CD8-positive, alpha-beta memory T cell (primary cell): ENCODE data around the gene SDHB. TPM values are rescaled to one million over a fixed set of nuclear protein-coding genes. Genes with fewer than 3 reads are reported as not detected.
A peak's percentile ranks its signal among the peaks of the same experiment; 100 is the strongest.

Experiments used
- CTCF ChIA-PET: fragments of 350-600 bp; sonication (Branson Sonifier 250); formaldehyde crosslinking; loops from one replicate; lab custom pipeline; 2021; ENCODE audit warnings: antibody characterized with exemption; lab: Charles Lee
- POLR2A ChIA-PET: fragments of 350-600 bp; sonication (Branson Sonifier 250); formaldehyde crosslinking; loops from one replicate; lab custom pipeline; 2021; ENCODE audit warnings: antibody characterized with exemption; lab: Charles Lee
- DNase-seq, 5 donors: peaks; one replicate each; pipeline versions ENCODE4 v3.0.0 to v3.0.0-alpha.2; 2020 to 2022; ENCODE audit warnings: mixed read lengths in 1 of 5
- H3K27ac ChIP-seq: one replicate; pipeline ENCODE4 v1.7.0; 2013; ENCODE audit warnings: low read depth, mild to moderate bottlenecking, low read length, moderate library complexity
- H3K27me3 ChIP-seq: 2 replicates; pipeline ENCODE4 v1.7.0; 2013; ENCODE audit warnings: low read length, mild to moderate bottlenecking; ENCODE audit not compliant: insufficient read depth, poor library complexity, severe bottlenecking
- H3K36me3 ChIP-seq: 2 replicates; pipeline ENCODE4 v1.7.0; 2013; ENCODE audit warnings: mild to moderate bottlenecking, low read length, moderate library complexity; ENCODE audit not compliant: insufficient read depth
- H3K4me1 ChIP-seq: 2 replicates; pipeline ENCODE4 v1.7.0; 2013; ENCODE audit warnings: mild to moderate bottlenecking, low read length, moderate library complexity; ENCODE audit not compliant: insufficient read depth
- H3K4me3 ChIP-seq: 2 replicates; pipeline ENCODE4 v1.7.0; 2013; ENCODE audit warnings: mild to moderate bottlenecking, low read length
- H3K9me3 ChIP-seq: 2 replicates; pipeline ENCODE4 v1.7.0; 2013; ENCODE audit warnings: mild to moderate bottlenecking, low read length
- H3K27ac Mint-ChIP-seq, 8 donors: one replicate each; pipeline ENCODE4 v1.8.0; 2020 to 2021; ENCODE audit warnings: mixed read lengths in 8 of 8, mild to moderate bottlenecking in 6 of 8, inconsistent platforms in 3 of 8, moderate library complexity in 3 of 8
- H3K27me3 Mint-ChIP-seq, 2 donors: one replicate each; pipeline ENCODE4 v1.8.0; 2020 to 2021; ENCODE audit warnings: mixed read lengths in 2 of 2, mild to moderate bottlenecking in 1 of 2, moderate library complexity in 1 of 2
- H3K36me3 Mint-ChIP-seq, 3 donors: one replicate each; pipeline ENCODE4 v1.8.0; 2020 to 2021; ENCODE audit warnings: mixed read lengths in 3 of 3, inconsistent platforms in 1 of 3, mild to moderate bottlenecking in 1 of 3
- H3K4me1 Mint-ChIP-seq, 3 donors: one replicate each; pipeline ENCODE4 v1.8.0; 2020 to 2021; ENCODE audit warnings: mixed read lengths in 3 of 3, inconsistent platforms in 1 of 3, mild to moderate bottlenecking in 1 of 3
- H3K4me3 Mint-ChIP-seq, 7 donors: one replicate each; pipeline ENCODE4 v1.8.0; 2020 to 2021; ENCODE audit warnings: mixed read lengths in 7 of 7, mild to moderate bottlenecking in 6 of 7, moderate library complexity in 4 of 7, inconsistent platforms in 2 of 7
- H3K9me3 Mint-ChIP-seq, 5 donors: one replicate each; pipeline ENCODE4 v1.8.0; 2020 to 2022; ENCODE audit warnings: mixed read lengths in 5 of 5, mild to moderate bottlenecking in 3 of 5, moderate library complexity in 2 of 5, inconsistent platforms in 1 of 5
- polyA plus RNA-seq: library from polyadenylated mRNA; unstranded; fragments of 300-500 nt; fragmentation: Illumina TruSeq; gene quantifications from one replicate; pipeline ENCODE4 v1.2.3, GENCODE V29; 2021
- total RNA-seq, 2 experiments: library from RNA; stranded (reverse); gene quantifications; one replicate each; pipeline ENCODE4 v1.2.3, GENCODE V29; 2021

Gene SDHB
- total and polyA plus RNA-seq, 3 experiments from 2014 or later = 147 to 156 (median 150) TPM

DNA sequence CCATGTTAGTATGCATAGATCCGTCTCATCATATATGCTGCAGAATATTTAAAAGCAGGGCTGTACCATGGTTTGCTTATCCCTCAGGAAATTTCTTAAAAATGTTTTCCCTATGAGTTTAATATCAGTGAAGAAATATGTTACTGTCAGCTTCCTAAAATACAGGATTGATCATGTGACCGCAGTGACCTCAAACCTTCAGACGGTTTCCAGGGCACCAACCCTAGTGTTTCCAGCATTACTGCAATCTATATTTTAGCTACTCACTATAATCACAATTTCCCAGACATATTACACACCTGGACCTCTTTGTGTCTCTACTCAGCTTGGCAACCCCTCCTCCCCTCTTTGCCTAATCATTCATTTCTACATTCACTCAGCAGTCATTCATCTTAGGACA, 7.7 kb upstream of the SDHB start:
- no peak for DNase-seq
- Histone ChIP-seq H3K27me3 (no peaks in the 10 kb centered on the region), H3K27ac (no peak overlapping the region), H3K36me3 (no peaks in the 10 kb centered on the region), H3K9me3 (no peaks in the 10 kb centered on the region), H3K4me1 (no peaks in the 10 kb centered on the region), H3K4me3 (no peak overlapping the region)
- ChIA-PET CTCF (no interaction called here), POLR2A (no interaction called here)
- peaks cover 0 to 5% (median 2%) of the 10 kb centered on the region in 5 donors for H3K9me3 Mint-ChIP-seq
- H3K4me1 Mint-ChIP-seq = no peaks in the 10 kb centered on the region
- H3K27ac Mint-ChIP-seq = no peak overlapping the region
- no peaks in the 10 kb centered on the region for H3K36me3 Mint-ChIP-seq
- no peak overlapping the region for H3K4me3 Mint-ChIP-seq
- peaks cover 3 to 33% of the 10 kb centered on the region in 2 donors for H3K27me3 Mint-ChIP-seq

DNA sequence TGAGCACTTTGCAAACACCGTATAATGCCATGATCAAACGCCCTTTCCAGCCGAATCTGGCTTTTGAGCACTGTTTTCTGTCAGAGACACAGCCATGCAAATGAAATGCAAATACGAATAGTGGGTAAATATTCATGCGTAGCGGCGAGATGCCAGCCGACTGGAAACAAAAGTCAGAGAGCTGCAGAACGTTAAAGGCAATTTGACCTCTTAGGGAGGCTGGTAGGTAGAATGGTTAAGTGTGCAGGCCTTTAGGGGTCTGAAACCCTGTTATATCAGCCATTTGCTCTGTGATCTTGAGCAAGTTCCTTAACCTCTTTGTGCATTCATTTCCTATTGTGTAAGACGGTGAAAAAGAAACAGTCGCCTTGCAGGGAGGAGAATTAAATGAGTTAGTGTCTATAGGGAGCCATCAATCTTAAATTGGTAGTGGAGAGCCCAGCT, 6.5 kb upstream of the SDHB start:
- Histone ChIP-seq H3K27me3 (no peaks in the 10 kb centered on the region), H3K9me3 (no peaks in the 10 kb centered on the region), H3K27ac (no peak overlapping the region), H3K36me3 (no peaks in the 10 kb centered on the region), H3K4me3 (no peak overlapping the region), H3K4me1 (no peaks in the 10 kb centered on the region)
- H3K27ac Mint-ChIP-seq = no peak overlapping the region
- H3K9me3 Mint-ChIP-seq = peaks cover 0 to 5% (median 2%) of the 10 kb centered on the region in 5 donors
- ChIA-PET POLR2A (no interaction called here), CTCF (interaction anchor here (1.5 kb wide), 1 partner anchor 177 kb away, joined by 3 read pairs; no protein-coding TSS in a partner anchor)
- H3K4me3 Mint-ChIP-seq = no peak overlapping the region
- H3K4me1 Mint-ChIP-seq = peaks cover 0 to 4% (median 0%) of the 10 kb centered on the region in 3 donors
- no peak for DNase-seq
- no peaks in the 10 kb centered on the region for H3K36me3 Mint-ChIP-seq
- peaks cover 3 to 33% of the 10 kb centered on the region in 2 donors for H3K27me3 Mint-ChIP-seq

DNA sequence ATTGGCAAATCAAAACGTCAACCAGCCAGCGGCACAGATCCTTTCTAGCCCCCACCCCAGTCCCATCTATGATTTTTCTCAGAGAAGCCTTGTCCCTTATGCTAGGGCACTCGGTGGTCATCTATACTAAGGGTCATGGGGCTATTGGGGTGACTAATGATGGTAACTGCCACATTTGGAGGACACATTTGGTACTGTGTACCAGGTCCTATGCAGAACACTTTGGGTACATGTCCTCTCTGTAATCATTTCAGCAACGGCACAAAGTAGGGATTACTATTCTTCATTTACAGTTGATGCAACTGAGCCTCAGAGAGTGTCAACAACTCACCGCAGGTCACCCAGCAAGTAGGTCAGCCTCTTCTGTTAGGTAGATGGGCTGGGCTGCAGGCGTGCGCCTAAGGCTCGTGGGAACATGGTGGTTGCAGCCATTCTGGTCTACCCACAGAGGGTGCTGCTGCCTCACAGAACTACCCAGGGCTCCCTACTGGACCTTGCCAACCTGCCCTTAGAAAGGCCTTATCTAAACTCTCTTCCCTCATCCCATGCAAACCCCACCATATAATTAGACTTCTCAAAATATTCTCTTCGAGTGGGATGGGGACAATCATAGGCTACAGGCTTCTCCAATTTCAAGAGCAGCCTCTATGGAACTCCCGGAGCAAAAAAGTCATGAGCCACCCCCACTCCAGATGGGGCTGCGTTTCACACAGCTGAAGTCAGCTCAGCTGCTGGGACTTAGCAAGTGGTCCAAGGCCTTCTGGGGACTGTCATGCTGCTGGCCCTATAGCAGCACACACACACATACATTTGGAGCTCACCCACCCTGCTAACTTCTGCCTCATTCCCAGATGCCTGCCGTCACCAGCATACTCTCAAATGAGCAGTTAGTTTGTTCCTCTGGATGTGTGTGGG, 5.8 kb upstream of the SDHB start:
- peaks cover 3 to 33% of the 10 kb centered on the region in 2 donors for H3K27me3 Mint-ChIP-seq
- Histone ChIP-seq H3K4me3 (no peak overlapping the region), H3K27ac (no peak overlapping the region), H3K9me3 (no peaks in the 10 kb centered on the region), H3K27me3 (no peaks in the 10 kb centered on the region), H3K4me1 (no peaks in the 10 kb centered on the region), H3K36me3 (no peaks in the 10 kb centered on the region)
- H3K36me3 Mint-ChIP-seq = no peaks in the 10 kb centered on the region
- no peak overlapping the region for H3K4me3 Mint-ChIP-seq
- H3K4me1 Mint-ChIP-seq = peaks cover 0 to 6% (median 0%) of the 10 kb centered on the region in 3 donors
- peaks cover 0 to 5% (median 0%) of the 10 kb centered on the region in 5 donors for H3K9me3 Mint-ChIP-seq
- DNase-seq = peak in 3 of 5 donors; percentile 21 to 51 (median 24)
- no peak overlapping the region for H3K27ac Mint-ChIP-seq
- ChIA-PET POLR2A (no interaction called here), CTCF (interaction anchor here (1.5 kb wide), 1 partner anchor 177 kb away, joined by 3 read pairs; no protein-coding TSS in a partner anchor)

DNA sequence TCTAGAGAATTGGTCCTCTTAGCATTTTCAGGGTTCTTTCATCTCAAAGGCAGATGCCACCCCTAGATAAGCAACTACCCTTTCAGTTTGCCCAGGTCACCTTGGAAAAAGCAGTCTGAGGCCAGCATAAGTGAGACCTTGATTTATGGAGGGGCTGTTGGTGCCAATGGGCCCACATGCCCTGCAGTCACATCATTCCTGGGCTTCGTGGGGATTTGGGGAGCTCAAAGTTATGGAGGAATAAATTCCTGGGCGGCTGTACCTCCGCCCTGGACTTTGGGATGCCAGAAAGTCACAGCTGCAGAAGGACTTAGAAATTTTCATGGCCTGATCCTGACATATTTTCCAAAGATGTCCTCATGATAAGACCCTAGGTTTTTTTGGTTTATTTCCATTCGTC, 2.7 kb upstream of the SDHB start:
- CTCF ChIA-PET = no interaction called here
- peaks cover 17 to 32% (median 24%) of the 10 kb centered on the region in 3 donors for H3K4me1 Mint-ChIP-seq

DNA sequence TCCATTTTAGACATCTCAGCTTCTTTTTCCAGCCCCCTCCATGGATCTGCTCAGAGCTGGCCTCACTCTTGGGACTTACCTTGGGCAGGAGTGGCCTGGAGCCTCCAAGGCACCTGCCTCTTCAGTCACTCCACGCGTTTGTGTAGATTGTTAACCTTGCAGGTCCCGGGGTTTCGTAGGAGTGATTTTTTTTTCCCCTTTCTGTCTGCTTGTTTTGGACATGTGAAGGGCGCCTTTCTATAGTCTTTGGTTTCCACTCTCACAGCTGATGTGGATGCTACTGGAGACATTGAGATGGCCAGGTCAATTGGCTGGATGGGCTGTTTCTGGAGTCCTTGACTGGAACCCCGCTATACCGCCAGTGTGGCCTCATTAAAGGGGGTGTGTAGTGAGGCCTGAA, 2.0 kb upstream of the SDHB start:
- Histone ChIP-seq H3K4me1 (peaks cover 14% of the 10 kb centered on the region), H3K9me3 (no peaks in the 10 kb centered on the region), H3K36me3 (no peaks in the 10 kb centered on the region), H3K27ac (no peak overlapping the region), H3K4me3 (no peak overlapping the region), H3K27me3 (no peaks in the 10 kb centered on the region)
- H3K4me1 Mint-ChIP-seq = peaks cover 25 to 40% (median 32%) of the 10 kb centered on the region in 3 donors
- ChIA-PET CTCF (no interaction called here), POLR2A (no interaction called here)
- H3K4me3 Mint-ChIP-seq = peak overlapping the region in 5 of 7 donors; percentile 41 to 70 (median 50)
- no peak for DNase-seq
- H3K9me3 Mint-ChIP-seq = no peaks in the 10 kb centered on the region
- H3K36me3 Mint-ChIP-seq = peaks cover 0 to 17% (median 0%) of the 10 kb centered on the region in 3 donors
- H3K27ac Mint-ChIP-seq = peak overlapping the region in 1 of 8 donors; percentile 78
- peaks cover 6 to 18% of the 10 kb centered on the region in 2 donors for H3K27me3 Mint-ChIP-seq

More for the DNA sequence above, 2.7 kb upstream of the SDHB start:
- peaks cover 6 to 21% of the 10 kb centered on the region in 2 donors for H3K27me3 Mint-ChIP-seq
- H3K27ac Mint-ChIP-seq = peak overlapping the region in 1 of 8 donors; percentile 51
- H3K4me3 Mint-ChIP-seq = peak overlapping the region in 2 of 7 donors; percentile 19 to 41
- Histone ChIP-seq H3K4me1 (peaks cover 14% of the 10 kb centered on the region), H3K27me3 (no peaks in the 10 kb centered on the region), H3K27ac (no peak overlapping the region), H3K9me3 (no peaks in the 10 kb centered on the region), H3K36me3 (no peaks in the 10 kb centered on the region), H3K4me3 (no peak overlapping the region)
- H3K36me3 Mint-ChIP-seq = peaks cover 0 to 10% (median 0%) of the 10 kb centered on the region in 3 donors
- POLR2A ChIA-PET = no interaction called here
- DNase-seq = no peak
- no peaks in the 10 kb centered on the region for H3K9me3 Mint-ChIP-seq

DNA sequence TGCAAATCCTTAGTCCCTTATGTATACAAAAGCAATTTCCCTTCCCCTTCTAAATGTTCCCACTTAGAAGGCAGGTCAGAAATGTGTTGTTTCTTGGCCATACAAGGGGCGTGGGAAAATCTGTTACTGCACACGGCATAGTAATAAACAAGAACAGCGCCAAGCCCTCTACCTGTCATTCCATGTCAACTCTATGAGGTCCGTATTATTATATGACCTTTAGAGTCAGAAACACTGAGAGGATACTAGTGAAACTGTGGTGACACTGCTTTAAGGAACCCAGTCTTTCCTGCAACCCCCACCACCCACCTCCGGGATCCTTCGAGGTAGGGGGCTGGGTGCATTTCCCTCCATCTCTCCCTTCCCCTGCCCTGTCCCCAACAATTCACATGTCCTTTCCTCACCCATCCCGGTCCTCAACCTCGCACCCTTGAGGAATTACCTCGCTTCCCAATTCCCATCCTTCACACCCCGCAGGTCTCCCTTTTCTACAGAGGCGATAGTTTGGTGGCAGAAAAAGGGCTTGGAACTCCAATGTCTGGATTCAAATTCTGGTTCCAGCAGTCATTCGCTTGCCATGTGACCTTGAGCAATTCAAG, 647 bp downstream of the SDHB start:
- Histone ChIP-seq H3K4me1 (peaks cover 14% of the 10 kb centered on the region), H3K27ac (peak overlapping the region; percentile 81), H3K9me3 (no peaks in the 10 kb centered on the region), H3K36me3 (no peaks in the 10 kb centered on the region), H3K4me3 (peak overlapping the region; percentile 79), H3K27me3 (no peaks in the 10 kb centered on the region)
- peaks cover 2 to 3% of the 10 kb centered on the region in 2 donors for H3K27me3 Mint-ChIP-seq
- peak overlapping the region; percentile 93 to 100 (median 98) for H3K4me3 Mint-ChIP-seq
- peak overlapping the region; percentile 73 to 99 (median 98) for H3K27ac Mint-ChIP-seq
- peaks cover 26 to 44% (median 34%) of the 10 kb centered on the region in 3 donors for H3K4me1 Mint-ChIP-seq
- CTCF ChIA-PET = no interaction called here
- DNase-seq = no peak
- H3K9me3 Mint-ChIP-seq = no peaks in the 10 kb centered on the region
- POLR2A ChIA-PET = no interaction called here
- H3K36me3 Mint-ChIP-seq = peaks cover 0 to 33% (median 0%) of the 10 kb centered on the region in 3 donors

DNA sequence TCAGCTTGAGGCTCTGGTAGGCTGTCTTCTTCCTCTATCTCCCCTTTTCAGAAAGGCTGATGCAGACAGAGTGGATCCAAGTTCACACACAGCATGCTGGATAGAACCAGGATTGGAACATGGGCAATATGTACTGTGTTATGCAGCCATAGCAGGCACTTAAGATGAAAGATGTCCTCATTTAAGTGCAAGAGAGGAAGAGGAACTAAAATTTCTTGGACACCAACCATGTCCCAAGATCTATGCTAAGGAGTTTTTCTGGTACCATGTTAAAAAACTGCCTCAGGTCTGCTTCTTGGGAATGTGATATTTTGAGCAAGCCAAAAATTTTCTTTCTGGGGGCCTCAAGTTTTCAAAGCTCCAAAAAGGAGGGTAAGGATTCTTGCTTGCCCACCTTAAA, 1.2 kb downstream of the SDHB start:
- POLR2A ChIA-PET = no interaction called here
- no peaks in the 10 kb centered on the region for H3K36me3 ChIP-seq
- Mint-ChIP-seq H3K9me3 (no peaks in the 10 kb centered on the region), H3K4me3 (peak overlapping the region; percentile 27 to 100 (median 97)), H3K36me3 (peaks cover 0 to 38% (median 0%) of the 10 kb centered on the region in 3 donors), H3K27me3 (peaks cover 0 to 2% of the 10 kb centered on the region in 2 donors), H3K4me1 (peaks cover 29 to 49% (median 34%) of the 10 kb centered on the region in 3 donors), H3K27ac (peak overlapping the region; percentile 60 to 99 (median 89))
- DNase-seq = no peak
- H3K4me1 ChIP-seq = peaks cover 14% of the 10 kb centered on the region
- no peaks in the 10 kb centered on the region for H3K9me3 ChIP-seq
- H3K27ac ChIP-seq = peak overlapping the region; percentile 81
- CTCF ChIA-PET = no interaction called here
- no peak overlapping the region for H3K4me3 ChIP-seq
- H3K27me3 ChIP-seq = no peaks in the 10 kb centered on the region
